ENCODE data around the gene NEO1.

DNA sequence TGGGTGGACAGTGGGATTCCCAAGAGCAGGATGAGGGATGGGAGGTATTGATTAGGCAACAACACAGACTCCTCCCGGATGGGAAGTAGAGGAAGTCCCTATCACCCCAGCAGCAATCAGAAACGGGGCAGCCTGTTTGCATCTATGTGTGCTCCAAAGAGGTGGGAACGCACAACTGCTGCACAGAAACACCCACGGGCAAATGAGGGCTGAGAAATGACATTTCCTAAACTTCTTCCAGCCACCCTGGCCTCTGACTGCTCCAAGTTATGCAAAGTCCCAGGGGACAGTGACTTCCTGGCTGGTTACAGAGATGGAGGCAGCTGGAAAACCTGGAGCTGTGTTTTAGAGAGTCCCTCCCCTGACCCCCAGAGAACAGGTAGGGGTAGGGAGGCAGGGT lies 273.9 kb downstream of the NEO1 start:
- TF ChIP-seq, protein P1, sequence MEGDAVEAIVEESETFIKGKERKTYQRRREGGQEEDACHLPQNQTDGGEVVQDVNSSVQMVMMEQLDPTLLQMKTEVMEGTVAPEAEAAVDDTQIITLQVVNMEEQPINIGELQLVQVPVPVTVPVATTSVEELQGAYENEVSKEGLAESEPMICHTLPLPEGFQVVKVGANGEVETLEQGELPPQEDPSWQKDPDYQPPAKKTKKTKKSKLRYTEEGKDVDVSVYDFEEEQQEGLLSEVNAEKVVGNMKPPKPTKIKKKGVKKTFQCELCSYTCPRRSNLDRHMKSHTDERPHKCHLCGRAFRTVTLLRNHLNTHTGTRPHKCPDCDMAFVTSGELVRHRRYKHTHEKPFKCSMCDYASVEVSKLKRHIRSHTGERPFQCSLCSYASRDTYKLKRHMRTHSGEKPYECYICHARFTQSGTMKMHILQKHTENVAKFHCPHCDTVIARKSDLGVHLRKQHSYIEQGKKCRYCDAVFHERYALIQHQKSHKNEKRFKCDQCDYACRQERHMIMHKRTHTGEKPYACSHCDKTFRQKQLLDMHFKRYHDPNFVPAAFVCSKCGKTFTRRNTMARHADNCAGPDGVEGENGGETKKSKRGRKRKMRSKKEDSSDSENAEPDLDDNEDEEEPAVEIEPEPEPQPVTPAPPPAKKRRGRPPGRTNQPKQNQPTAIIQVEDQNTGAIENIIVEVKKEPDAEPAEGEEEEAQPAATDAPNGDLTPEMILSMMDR (IDR thresholded peaks at IDR 0.05) = no peak
- TF ChIP-seq POLR2A (IDR thresholded peaks at IDR 0.05) = no peak
